ENCODE data around the gene SIM1.

The SIM1 gene

GRCh38 chr6:100460650-100461204 lies 4.0 kb downstream of the SIM1 start:
- Histone ChIP-seq H3K27ac (ENCODE audit: low read length) (no peak overlapping the region), H3K4me3 (ENCODE audit: low read length) (peak overlapping the region; percentile 57; the same call in 1 of the 2 replicates), H3K36me3 (ENCODE audit: insufficient read depth, low read depth, low read length) (no peaks in the 10 kb centered on the region), H3K9ac (ENCODE audit: low read depth, low read length) (no peak overlapping the region), H3K9me3 (ENCODE audit: insufficient read depth, low read depth, low read length) (no peaks in the 10 kb centered on the region; the same call in 1 of the 2 replicates), H3K4me1 (ENCODE audit: insufficient read depth, low read length) (peaks cover 12% of the 10 kb centered on the region; the same call in 1 of the 2 replicates), H3K27me3 (ENCODE audit: insufficient read depth, low read length) (peaks cover 100% of the 10 kb centered on the region)

DNA sequence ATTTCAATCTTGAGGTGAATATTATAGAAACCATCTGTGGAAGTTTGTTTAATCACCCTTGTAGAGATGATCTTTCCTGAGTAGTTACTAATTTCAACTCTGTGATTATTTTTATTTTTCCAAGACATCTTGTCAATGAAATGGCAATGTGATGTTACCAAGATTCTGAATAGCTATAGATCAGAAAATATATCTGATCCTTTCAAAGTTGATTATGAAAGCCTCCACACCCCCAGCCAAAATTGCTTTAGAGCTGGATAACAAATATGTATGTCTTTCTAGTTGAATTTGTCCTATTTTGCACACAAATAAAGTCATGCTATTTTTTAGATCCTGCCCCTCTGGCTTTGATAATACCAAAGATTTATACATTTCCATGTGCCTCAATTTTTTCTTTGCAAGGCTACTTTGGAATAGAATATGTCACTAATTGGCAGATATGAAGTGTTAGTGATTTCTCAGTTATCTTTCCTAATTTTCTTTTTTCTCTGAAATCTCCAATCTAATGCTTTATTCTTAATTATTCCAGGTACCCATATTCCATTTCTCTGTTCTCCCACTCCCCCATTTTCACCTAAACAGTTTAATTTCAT lies 5.0 kb downstream of the SIM1 start:
- H3K27me3 ChIP-seq (ENCODE audit: insufficient read depth, low read length), result peaks cover 100% of the 10 kb centered on the region
- peaks cover 12% of the 10 kb centered on the region; the same call in 1 of the 2 replicates for H3K4me1 ChIP-seq (ENCODE audit: insufficient read depth, low read length)
- no peaks in the 10 kb centered on the region; the same call in 1 of the 2 replicates for H3K9me3 ChIP-seq (ENCODE audit: insufficient read depth, low read depth, low read length)
- H3K4me3 ChIP-seq (ENCODE audit: low read length), result no peak overlapping the region
- H3K27ac ChIP-seq (ENCODE audit: low read length), result no peak overlapping the region
- no peaks in the 10 kb centered on the region for H3K36me3 ChIP-seq (ENCODE audit: insufficient read depth, low read depth, low read length)
- no peak overlapping the region for H3K9ac ChIP-seq (ENCODE audit: low read depth, low read length)

GRCh38 chr6:100458841-100459591 lies 5.7 kb downstream of the SIM1 start:
- H3K9me3 ChIP-seq (ENCODE audit: insufficient read depth, low read depth, low read length), result no peaks in the 10 kb centered on the region; the same call in 1 of the 2 replicates
- H3K36me3 ChIP-seq (ENCODE audit: insufficient read depth, low read depth, low read length), result no peaks in the 10 kb centered on the region
- H3K4me3 ChIP-seq (ENCODE audit: low read length), result no peak overlapping the region
- no peak overlapping the region for H3K9ac ChIP-seq (ENCODE audit: low read depth, low read length)
- H3K4me1 ChIP-seq (ENCODE audit: insufficient read depth, low read length), result peaks cover 12% of the 10 kb centered on the region; the same call in 1 of the 2 replicates
- peaks cover 100% of the 10 kb centered on the region for H3K27me3 ChIP-seq (ENCODE audit: insufficient read depth, low read length)
- no peak overlapping the region for H3K27ac ChIP-seq (ENCODE audit: low read length)

DNA sequence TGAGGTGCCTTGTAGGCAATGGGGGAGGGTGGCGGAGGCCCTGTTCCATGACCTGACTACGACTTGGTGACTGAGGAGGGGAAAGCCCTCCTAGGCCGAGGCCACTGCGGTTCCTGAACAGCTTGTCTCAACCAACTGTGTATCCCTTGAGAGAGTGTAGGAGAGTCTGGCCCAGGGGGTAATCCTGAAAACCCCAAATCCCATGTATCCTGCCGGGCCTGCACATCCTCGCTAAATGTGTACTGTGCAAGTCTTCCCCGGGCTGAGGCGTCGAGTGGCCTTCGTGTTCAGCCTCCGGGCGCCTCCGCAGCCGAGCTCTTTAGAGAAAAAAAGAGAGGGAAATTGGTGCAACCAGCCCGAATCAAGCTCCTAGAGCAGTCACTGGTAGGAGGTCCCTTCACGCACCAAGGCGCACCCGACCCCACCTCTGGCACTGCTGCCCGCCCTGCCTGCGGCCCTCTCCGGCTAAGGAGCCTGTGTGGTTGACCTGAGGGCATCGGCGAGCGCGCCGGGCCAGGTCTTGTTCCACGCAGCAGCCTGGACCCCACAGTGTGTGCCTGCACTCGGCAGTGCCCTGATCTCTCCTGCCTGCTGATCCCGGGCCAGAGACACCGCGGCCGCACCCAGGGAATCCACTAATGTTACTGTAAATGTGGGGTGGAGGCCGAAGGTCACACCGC lies 7.3 kb downstream of the SIM1 start:
- Histone ChIP-seq H3K9me3 (ENCODE audit: insufficient read depth, low read depth, low read length) (no peaks in the 10 kb centered on the region; the same call in 1 of the 2 replicates), H3K9ac (ENCODE audit: low read depth, low read length) (no peak overlapping the region), H3K27ac (ENCODE audit: low read length) (no peak overlapping the region), H3K36me3 (ENCODE audit: insufficient read depth, low read depth, low read length) (no peaks in the 10 kb centered on the region), H3K4me1 (ENCODE audit: insufficient read depth, low read length) (peaks cover 8% of the 10 kb centered on the region; the same call in 1 of the 2 replicates), H3K27me3 (ENCODE audit: insufficient read depth, low read length) (peaks cover 100% of the 10 kb centered on the region), H3K4me3 (ENCODE audit: low read length) (no peak overlapping the region)

GRCh38 chr6:100456908-100457235 lies 7.8 kb downstream of the SIM1 start:
- H3K27me3 ChIP-seq (ENCODE audit: insufficient read depth, low read length), result peaks cover 100% of the 10 kb centered on the region
- H3K27ac ChIP-seq (ENCODE audit: low read length), result no peak overlapping the region
- no peaks in the 10 kb centered on the region for H3K36me3 ChIP-seq (ENCODE audit: insufficient read depth, low read depth, low read length)
- H3K4me3 ChIP-seq (ENCODE audit: low read length), result no peak overlapping the region
- no peak overlapping the region for H3K9ac ChIP-seq (ENCODE audit: low read depth, low read length)
- H3K4me1 ChIP-seq (ENCODE audit: insufficient read depth, low read length), result peaks cover 4% of the 10 kb centered on the region; the same call in 1 of the 2 replicates
- no peaks in the 10 kb centered on the region; the same call in 1 of the 2 replicates for H3K9me3 ChIP-seq (ENCODE audit: insufficient read depth, low read depth, low read length)

DNA sequence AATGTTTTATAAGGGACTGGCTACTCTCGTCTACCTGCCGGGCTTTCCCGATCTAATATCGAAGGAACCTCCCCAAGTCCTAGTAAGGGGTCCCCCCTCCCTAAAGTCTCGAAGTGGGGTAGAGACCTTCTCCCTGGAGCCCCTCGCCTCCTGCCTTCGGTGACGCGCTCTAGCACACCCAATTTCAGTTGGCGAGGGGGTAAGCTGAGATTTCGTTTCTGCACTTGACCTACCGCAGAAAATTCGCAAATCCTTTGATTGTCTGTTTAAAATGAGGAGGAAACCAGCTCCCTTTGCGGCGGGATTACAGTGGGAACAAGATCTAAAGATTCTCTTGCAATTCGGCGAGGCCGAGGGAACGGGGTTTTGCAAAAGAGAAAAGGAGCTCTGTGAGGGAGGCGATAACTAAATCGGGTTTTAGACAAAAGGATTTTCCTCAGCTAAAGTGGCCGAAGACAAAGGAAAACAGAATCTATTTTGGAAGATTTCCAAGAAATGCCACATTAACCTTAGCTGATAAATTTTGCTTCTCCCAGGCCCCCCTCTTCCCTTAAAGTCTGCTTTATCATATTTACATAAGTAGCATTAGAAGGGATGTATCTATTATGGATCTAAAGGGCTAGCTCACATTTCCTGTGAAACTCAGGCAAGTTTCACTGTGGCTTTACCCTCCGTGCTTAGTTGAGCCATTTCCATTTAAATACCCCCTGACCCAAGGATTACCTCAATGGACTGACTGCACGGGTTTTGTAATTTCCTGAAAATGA lies 8.4 kb downstream of the SIM1 start:
- Histone ChIP-seq H3K4me1 (ENCODE audit: insufficient read depth, low read length) (no peaks in the 10 kb centered on the region; the same call in 1 of the 2 replicates), H3K27ac (ENCODE audit: low read length) (no peak overlapping the region), H3K4me3 (ENCODE audit: low read length) (peak overlapping the region; percentile 49), H3K36me3 (ENCODE audit: insufficient read depth, low read depth, low read length) (no peaks in the 10 kb centered on the region), H3K9me3 (ENCODE audit: insufficient read depth, low read depth, low read length) (no peaks in the 10 kb centered on the region; the same call in 1 of the 2 replicates), H3K27me3 (ENCODE audit: insufficient read depth, low read length) (peaks cover 100% of the 10 kb centered on the region), H3K9ac (ENCODE audit: low read depth, low read length) (no peak overlapping the region)

GRCh38 chr6:100455230-100456124 lies 9.2 kb downstream of the SIM1 start:
- no peaks in the 10 kb centered on the region; the same call in 1 of the 2 replicates for H3K9me3 ChIP-seq (ENCODE audit: insufficient read depth, low read depth, low read length)
- no peak overlapping the region for H3K27ac ChIP-seq (ENCODE audit: low read length)
- no peaks in the 10 kb centered on the region; the same call in 1 of the 2 replicates for H3K4me1 ChIP-seq (ENCODE audit: insufficient read depth, low read length)
- no peak overlapping the region for H3K9ac ChIP-seq (ENCODE audit: low read depth, low read length)
- peak overlapping the region; percentile 49 for H3K4me3 ChIP-seq (ENCODE audit: low read length)
- peaks cover 100% of the 10 kb centered on the region for H3K27me3 ChIP-seq (ENCODE audit: insufficient read depth, low read length)
- H3K36me3 ChIP-seq (ENCODE audit: insufficient read depth, low read depth, low read length), result no peaks in the 10 kb centered on the region

GRCh38 chr6:100454551-100455229 lies 10.0 kb downstream of the SIM1 start:
- no peak overlapping the region for H3K9ac ChIP-seq (ENCODE audit: low read depth, low read length)
- no peak overlapping the region for H3K27ac ChIP-seq (ENCODE audit: low read length)
- no peaks in the 10 kb centered on the region; the same call in 1 of the 2 replicates for H3K9me3 ChIP-seq (ENCODE audit: insufficient read depth, low read depth, low read length)
- no peaks in the 10 kb centered on the region; the same call in 1 of the 2 replicates for H3K4me1 ChIP-seq (ENCODE audit: insufficient read depth, low read length)
- peaks cover 98% of the 10 kb centered on the region for H3K27me3 ChIP-seq (ENCODE audit: insufficient read depth, low read length)
- peak overlapping the region; percentile 49; the same call in 1 of the 2 replicates for H3K4me3 ChIP-seq (ENCODE audit: low read length)
- no peaks in the 10 kb centered on the region for H3K36me3 ChIP-seq (ENCODE audit: insufficient read depth, low read depth, low read length)

DNA sequence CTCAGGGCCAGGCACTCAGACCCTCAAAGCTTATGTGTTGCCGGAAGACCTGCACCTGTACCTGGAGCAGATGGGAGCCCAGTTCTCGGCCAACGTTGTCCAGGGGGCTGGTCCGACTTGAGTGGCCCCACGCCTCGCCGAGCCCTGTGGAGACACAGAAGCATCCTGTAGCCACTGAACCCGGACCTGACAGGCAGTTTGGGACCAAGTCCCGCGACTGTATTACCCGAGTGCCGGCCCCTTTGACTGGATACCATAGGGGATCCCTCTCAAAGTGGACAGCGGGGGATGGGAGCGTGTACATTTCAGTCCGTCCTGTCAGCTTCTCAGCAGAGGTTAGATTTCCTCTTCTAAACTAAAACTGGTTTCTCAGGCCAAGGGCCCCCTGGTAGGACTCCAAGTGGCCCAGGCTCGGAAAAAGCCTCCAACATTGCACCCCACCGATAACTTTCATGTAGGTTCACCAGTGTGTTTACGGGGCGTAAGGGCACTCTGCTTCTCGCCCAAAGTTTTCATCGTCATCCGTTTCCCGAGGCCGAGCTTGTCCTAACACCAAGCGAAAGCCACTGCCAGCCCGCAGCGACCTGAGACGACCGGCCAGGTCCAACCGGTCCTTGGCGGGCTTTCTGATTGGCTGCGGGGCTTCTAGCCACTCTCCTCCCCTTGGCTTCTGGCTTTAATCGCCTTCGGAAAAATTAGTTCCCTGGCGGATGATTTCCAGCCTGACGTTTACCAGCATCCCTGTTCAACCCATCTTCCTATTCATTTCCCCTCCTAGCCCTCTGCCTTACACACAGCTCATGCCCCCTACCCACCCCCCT lies 10.8 kb downstream of the SIM1 start:
- H3K9ac ChIP-seq (ENCODE audit: low read depth, low read length), result no peak overlapping the region
- 0 out of 2 replicates have a peak overlapping the region, but pooled peaks have one; percentile 23 for H3K4me3 ChIP-seq (ENCODE audit: low read length)
- H3K36me3 ChIP-seq (ENCODE audit: insufficient read depth, low read depth, low read length), result no peaks in the 10 kb centered on the region
- H3K4me1 ChIP-seq (ENCODE audit: insufficient read depth, low read length), result no peaks in the 10 kb centered on the region; the same call in 1 of the 2 replicates
- H3K9me3 ChIP-seq (ENCODE audit: insufficient read depth, low read depth, low read length), result no peaks in the 10 kb centered on the region; the same call in 1 of the 2 replicates
- no peak overlapping the region for H3K27ac ChIP-seq (ENCODE audit: low read length)
- H3K27me3 ChIP-seq (ENCODE audit: insufficient read depth, low read length), result peaks cover 90% of the 10 kb centered on the region

Data from iPS-20b (cell line).